Measurements from ENCODE around the gene TAB2. TPM values are rescaled to one million over a fixed set of nuclear protein-coding genes. Genes with fewer than 3 reads are reported as not detected.

The TAB2 gene
- polyA plus RNA-seq, 2 of the 4 experiments (the other 2 are of a cell fraction): 23.0 to 49.0 TPM

- H3K4me2 ChIP-seq: peak overlapping the region; percentile 71
- WGBS (ENCODE audit: missing lambda C conversion rate): 76% methylated on average over 4 of the region's 4 CpGs
These were observed 15.7 kb downstream of the TAB2 start for GRCh38 chr6:149333266-149333620.

DNA sequence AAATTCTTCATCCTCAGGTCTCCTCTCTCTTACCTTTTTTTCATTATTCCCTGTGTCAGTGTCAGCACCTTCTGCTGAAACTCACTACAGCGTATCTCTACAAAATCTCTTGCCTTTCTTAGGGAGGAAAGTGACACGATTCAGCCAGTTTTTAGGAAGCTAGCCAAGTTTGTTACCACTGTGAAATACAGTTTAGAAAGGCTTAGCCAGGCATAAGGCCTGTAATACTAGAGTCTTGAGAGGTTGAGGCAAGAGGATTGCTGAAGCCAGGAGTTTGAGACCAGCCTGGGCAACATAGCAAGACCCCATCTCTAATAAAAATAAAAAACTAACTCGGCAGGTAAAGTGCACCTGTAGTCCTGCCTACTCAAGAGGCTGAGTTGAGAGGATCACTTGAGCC lies 16.7 kb downstream of the TAB2 start:
- no peak for FAIRE-seq
- peak overlapping the region; percentile 68 to 81 for H3K27ac ChIP-seq
- no peak for DNase-seq (ENCODE audit: low read depth in 1 of 2, low spot score in 1 of 2)
- CTCF ChIA-PET: interaction anchor here (1.7 kb wide), 1 partner anchor 252 kb away, joined by 4 read pairs; no protein-coding TSS in a partner anchor
- peaks cover 75% of the 10 kb centered on the region for H3K4me1 ChIP-seq
- H3K4me3 ChIP-seq: no peak overlapping the region
- no peak for TF ChIP-seq SREBF2 (IDR thresholded peaks at IDR 0.05)
- TF ChIP-seq RNF2 (IDR thresholded peaks at IDR 0.05; ENCODE audit: borderline replicate concordance, low read depth): no peak
- TF ChIP-seq USF2 (IDR thresholded peaks at IDR 0.05): no peak
- TF ChIP-seq ZNF302 (CRISPR knock-in tag; IDR thresholded peaks at IDR 0.05): no peak
- TF ChIP-seq HDAC2 (IDR thresholded peaks at IDR 0.05): no peak
- TF ChIP-seq ATOH8 (CRISPR knock-in tag; IDR thresholded peaks at IDR 0.05; ENCODE audit: low read depth): no peak
- TF ChIP-seq MAFK (IDR thresholded peaks at IDR 0.05; ENCODE audit: partially characterized antibody): no peak
- TF ChIP-seq FOSB (CRISPR knock-in tag; IDR thresholded peaks at IDR 0.05): no peak
- no peak for TF ChIP-seq KDM5A (IDR thresholded peaks at IDR 0.05)
- no peak for TF ChIP-seq CBX2 (IDR thresholded peaks at IDR 0.05; ENCODE audit: borderline replicate concordance, low read depth)
- TF ChIP-seq TFCP2L1 (CRISPR knock-in tag; IDR thresholded peaks at IDR 0.05): no peak
- no peak for TF ChIP-seq CHD2 (IDR thresholded peaks at IDR 0.05; ENCODE audit: low read length, partially characterized antibody)
- TF ChIP-seq RAD21 (conservative IDR thresholded peaks at IDR 0.05 in 1 of 2, IDR thresholded peaks at IDR 0.05 in 1 of 2): no peak
- TF ChIP-seq NR3C1 (IDR thresholded peaks at IDR 0.05): no peak
- no peak for TF ChIP-seq FOXS1 (CRISPR knock-in tag; IDR thresholded peaks at IDR 0.05)
- TF ChIP-seq POLR2AphosphoS2 (conservative IDR thresholded peaks at IDR 0.05; ENCODE audit: low read length): no peak
- H3K4me2 ChIP-seq: peak overlapping the region; percentile 71
- no peaks in the 10 kb centered on the region for H3K9me3 ChIP-seq
- WGBS (ENCODE audit: missing lambda C conversion rate): 42% methylated on average over 3 of the region's 3 CpGs
- ATAC-seq: no peak
- POLR2A ChIA-PET: no interaction called here

More at GRCh38 chr6:149333266-149333620, 15.7 kb downstream of the TAB2 start:
- FAIRE-seq: no peak
- H3K4me1 ChIP-seq: peaks cover 75% of the 10 kb centered on the region
- ATAC-seq: no peak
- no peaks in the 10 kb centered on the region for H3K9me3 ChIP-seq
- H3K4me3 ChIP-seq: no peak overlapping the region
- ChIA-PET CTCF (interaction anchor here (0.6 to 1.7 kb wide), 3 partner anchors 11 to 251 kb away, joined by 3 to 4 read pairs (median 3); no protein-coding TSS in a partner anchor), POLR2A (no interaction called here)
- DNase-seq (ENCODE audit: low read depth in 1 of 2, low spot score in 1 of 2): no peak
- no peak for TF ChIP-seq HES2 (IDR thresholded peaks at IDR 0.05)
- TF ChIP-seq, protein P1, sequence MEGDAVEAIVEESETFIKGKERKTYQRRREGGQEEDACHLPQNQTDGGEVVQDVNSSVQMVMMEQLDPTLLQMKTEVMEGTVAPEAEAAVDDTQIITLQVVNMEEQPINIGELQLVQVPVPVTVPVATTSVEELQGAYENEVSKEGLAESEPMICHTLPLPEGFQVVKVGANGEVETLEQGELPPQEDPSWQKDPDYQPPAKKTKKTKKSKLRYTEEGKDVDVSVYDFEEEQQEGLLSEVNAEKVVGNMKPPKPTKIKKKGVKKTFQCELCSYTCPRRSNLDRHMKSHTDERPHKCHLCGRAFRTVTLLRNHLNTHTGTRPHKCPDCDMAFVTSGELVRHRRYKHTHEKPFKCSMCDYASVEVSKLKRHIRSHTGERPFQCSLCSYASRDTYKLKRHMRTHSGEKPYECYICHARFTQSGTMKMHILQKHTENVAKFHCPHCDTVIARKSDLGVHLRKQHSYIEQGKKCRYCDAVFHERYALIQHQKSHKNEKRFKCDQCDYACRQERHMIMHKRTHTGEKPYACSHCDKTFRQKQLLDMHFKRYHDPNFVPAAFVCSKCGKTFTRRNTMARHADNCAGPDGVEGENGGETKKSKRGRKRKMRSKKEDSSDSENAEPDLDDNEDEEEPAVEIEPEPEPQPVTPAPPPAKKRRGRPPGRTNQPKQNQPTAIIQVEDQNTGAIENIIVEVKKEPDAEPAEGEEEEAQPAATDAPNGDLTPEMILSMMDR (IDR thresholded peaks at IDR 0.05): no peak
- no peak for TF ChIP-seq POLR2A (IDR thresholded peaks at IDR 0.05; ENCODE audit: low read length)
- TF ChIP-seq HOXB13 (CRISPR knock-in tag; IDR thresholded peaks at IDR 0.05; ENCODE audit: low read depth): no peak
- no peak for TF ChIP-seq MAX (IDR thresholded peaks at IDR 0.05)
- no peak for TF ChIP-seq SREBF2 (IDR thresholded peaks at IDR 0.05)
- no peak for TF ChIP-seq ZC3H11A (IDR thresholded peaks at IDR 0.05)
- TF ChIP-seq, protein P2, sequence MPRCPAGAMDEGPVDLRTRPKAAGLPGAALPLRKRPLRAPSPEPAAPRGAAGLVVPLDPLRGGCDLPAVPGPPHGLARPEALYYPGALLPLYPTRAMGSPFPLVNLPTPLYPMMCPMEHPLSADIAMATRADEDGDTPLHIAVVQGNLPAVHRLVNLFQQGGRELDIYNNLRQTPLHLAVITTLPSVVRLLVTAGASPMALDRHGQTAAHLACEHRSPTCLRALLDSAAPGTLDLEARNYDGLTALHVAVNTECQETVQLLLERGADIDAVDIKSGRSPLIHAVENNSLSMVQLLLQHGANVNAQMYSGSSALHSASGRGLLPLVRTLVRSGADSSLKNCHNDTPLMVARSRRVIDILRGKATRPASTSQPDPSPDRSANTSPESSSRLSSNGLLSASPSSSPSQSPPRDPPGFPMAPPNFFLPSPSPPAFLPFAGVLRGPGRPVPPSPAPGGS (IDR thresholded peaks at IDR 0.05): no peak
- no peak for TF ChIP-seq FOSB (CRISPR knock-in tag; IDR thresholded peaks at IDR 0.05)
- no peak for TF ChIP-seq RCOR1 (IDR thresholded peaks at IDR 0.05; ENCODE audit: low read depth, low read length)
- no peak for TF ChIP-seq HOXB5 (CRISPR knock-in tag; IDR thresholded peaks at IDR 0.05)
- TF ChIP-seq EP300 (IDR thresholded peaks at IDR 0.05): no peak
- no peak for TF ChIP-seq FOSL2 (IDR thresholded peaks at IDR 0.05)
- no peak for TF ChIP-seq FOSL2 (CRISPR knock-in tag; IDR thresholded peaks at IDR 0.05)
- no peak for TF ChIP-seq USF2 (IDR thresholded peaks at IDR 0.05)
- TF ChIP-seq NPAS2 (CRISPR knock-in tag; IDR thresholded peaks at IDR 0.05; ENCODE audit: borderline replicate concordance): no peak
- no peak for TF ChIP-seq CBX8 (IDR thresholded peaks at IDR 0.05)
- H3K27ac ChIP-seq: peak overlapping the region in 1 of 2 experiments; percentile 35; a peak in 3 of 6 replicates
